GM19328 (cell line): ENCODE data around the gene PTPN7.

Experiments
- ATAC-seq: cut with Tn5 transposase; IDR thresholded peaks from one replicate; pipeline ENCODE4 v1.9.1; 2021; ENCODE audit warnings: mild to moderate bottlenecking, moderate library complexity; ENCODE audit not compliant: unreplicated experiment

PTPN7 gene

DNA sequence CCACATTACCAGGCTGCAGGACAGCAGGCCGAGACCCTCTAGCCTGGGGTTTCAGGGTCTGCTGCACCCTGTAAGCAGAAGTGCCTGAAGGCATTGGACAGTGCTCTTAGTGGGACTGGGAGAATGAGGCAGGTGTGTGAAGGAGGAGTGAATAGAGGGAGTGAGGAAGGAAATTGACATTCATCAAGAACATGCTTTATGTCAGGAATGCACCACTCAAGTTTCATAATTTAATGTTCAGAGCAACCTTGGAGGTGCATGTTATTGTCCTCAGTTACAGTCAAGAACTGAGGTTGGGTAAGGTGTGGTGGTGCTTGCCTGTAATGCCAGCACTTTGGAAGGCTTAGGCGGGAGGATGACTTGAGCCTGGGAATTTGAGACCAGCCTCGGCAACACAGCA is 49.4 kb downstream of the PTPN7 start:
- ATAC-seq, result no peak

DNA sequence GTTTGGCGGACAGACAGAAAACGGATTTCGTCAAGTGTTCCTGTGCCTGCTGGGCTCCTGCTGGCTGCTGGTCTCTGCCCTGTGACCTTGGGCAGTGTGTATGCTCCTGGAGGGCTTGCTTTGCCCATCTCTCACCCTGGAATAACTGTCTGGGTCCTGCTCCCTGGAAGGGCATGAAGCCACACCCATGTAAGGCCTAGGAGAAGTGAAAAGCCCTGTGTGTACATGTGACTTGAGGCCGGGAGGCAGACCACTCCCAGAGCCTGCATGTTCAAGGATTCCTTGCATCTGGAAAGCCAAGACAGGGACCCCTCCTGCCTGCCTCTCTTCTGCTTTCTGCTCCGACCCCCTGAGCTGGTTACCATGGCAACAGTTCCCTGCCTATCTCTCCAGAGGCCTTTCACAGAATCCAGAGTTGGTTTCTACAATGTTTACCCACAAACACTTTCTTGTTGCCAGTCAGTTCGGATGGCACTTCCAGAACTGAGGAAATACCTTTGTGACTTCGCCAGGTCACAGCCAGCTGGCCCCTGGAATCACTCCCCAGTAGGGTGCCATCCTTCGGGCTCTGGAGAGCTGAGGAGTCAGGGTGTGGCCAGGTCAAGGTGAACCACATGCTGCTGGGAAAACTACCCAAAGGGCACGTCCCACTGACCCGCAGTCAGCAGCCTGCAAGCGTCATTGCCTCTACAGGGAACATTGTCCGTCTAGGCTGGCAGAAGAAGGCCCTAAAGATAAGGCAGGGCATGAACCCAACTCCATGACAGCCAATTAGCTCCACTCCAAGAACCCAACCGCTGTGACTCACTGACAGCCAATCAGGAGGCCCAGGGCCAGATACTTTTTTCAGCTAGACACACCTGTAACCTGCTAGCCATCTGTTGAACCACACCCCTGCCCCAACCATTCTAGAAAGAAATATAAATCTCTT is 52.3 kb downstream of the PTPN7 start:
- ATAC-seq, result no peak

DNA sequence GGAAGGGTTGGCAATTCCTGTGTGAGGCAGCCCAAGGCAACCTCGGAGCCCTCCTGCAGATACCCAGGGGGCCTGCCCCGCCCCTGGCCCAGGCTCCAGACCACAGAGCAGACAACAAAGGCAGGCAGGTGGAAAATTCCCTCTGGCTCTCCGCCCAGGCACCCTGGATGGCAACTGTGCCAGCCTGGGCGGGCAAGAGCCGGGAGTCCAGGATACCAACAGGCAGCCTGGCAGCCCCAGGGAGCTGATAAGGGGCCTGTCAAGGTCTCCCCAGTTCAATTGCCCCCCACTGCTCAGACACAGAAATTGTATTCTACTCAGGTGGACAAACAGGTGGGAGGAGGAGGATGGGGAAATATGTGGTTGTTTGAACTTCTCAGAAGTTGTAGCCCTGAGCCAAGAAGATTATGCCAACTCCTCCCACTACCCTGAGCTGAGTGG is 53.1 kb downstream of the PTPN7 start:
- no peak for ATAC-seq

DNA sequence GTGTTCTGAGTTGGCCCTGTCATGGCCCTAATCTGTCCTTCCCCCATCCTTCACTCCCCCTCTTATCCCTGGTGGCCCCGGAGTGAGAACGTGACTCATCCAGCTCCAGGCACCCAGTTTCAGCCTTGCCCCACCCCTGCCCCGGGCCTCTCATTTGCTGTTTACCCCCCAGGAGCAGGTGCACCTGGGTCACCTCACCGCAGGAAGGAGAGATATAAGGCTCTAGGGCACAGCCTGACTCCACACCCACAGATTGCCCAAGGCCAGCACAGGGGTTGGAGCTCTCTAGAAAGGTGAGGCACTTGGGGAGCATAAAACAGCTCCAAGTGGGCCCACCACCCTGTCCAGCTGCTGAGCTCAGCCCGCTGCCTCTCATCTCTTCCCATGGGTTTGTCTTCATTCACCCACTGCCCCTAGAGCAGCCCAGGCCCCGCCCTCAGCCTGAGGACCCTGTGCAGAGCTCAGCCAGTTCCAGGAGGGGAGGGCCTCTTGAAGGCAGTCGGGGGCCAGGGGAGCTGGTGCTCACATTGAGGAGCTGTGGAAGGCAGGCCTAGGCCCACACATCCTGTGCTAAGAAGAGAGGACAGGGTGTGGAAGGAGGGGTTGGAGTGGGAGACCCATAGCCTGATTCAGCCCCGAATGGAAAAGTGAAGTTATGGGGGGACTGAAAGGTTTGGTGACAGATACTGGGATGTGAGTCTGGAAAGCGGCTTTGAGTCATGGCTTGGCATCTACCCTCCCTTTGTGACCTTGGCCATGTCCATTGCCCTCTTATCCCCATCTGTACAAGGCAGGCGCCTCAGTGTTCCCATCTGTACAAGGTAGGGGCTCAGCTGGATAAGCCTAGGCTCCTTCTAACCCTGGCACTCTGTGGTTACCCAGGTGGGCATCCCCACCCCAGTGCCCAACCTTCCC is 53.8 kb downstream of the PTPN7 start:
- ATAC-seq, result no peak

DNA sequence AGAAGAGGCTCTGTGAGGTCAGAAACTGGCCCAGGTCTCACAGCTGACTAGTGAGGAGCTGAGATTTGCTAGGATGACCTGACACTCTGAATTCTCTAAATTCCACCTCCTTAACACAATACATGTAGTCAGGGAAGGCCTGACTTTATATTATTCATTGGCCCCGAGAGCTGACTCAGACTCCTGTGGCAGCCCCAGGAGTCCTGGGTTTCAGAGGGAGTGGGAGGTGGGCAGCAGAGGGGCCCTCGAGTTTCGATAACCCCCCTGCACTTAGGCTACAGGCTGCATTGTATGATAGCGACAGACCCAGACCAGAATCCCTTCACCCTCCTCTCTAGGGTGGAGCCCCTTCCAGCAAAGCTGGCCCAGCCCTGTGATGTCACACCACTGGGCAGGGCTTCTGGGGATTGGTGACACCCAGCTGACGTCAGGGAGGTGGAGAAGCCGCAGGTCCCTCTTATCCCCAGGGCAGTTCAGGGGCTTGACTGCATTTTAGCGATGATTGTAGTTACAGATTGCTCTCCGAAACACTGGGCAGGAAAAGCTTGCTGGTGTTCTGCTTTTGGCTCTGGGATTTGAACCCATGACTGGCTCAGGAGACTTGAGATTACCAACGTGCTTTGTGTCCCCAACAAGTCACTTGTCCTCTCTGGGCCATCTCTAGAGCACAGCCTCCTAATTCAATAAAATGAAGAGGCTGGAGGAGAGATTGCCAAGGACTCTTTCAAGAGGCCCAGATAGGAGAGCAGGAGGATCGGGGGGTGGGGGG is 54.6 kb downstream of the PTPN7 start:
- ATAC-seq, result no peak

DNA sequence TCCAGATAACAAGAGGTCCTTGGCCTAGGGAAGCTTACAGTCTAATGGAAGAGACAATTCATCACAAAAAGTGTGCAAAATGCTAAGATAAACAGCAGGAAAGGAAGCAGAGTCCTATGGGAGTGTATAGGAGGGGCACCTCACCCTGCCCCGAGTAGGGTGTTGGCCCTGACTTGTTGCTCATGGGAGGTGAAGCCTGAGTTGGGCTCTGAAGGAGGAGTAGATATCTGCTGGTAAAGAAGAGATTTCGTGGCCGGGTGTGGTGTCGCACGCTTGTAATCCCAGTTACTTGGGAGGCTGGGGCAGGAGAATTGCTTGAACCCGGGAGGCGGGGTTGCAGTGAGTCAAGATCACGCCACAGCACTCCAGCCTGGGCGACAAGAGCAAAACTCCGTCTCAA is 56.3 kb downstream of the PTPN7 start:
- ATAC-seq, result no peak

DNA sequence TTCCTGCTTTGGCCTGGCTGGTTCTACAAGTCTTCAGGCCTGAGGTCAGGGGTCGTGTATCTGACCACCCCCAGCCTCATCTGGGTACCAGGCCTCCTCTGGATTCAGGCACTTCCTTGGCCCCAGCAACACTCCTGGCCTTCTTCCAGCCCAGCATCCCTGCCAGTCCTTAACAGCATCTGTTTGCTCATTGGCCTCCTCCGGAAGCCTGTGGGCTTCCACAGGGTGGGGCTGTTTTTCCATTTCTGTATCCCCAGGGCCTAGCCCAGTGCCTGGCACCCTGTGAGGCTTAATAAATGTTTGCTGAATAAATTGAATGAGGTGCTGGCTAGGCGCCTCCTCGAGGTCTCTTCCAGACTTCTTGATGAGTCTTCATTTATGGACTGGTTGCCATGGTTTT is 59.2 kb downstream of the PTPN7 start:
- no peak for ATAC-seq
